ENCODE measurements around the gene MAPK14.

Gene MAPK14

GRCh38 chr6:36104836-36105235 is 77.2 kb downstream of the MAPK14 start:
- no peak for DNase-seq

GRCh38 chr6:36109092-36109491 is 81.5 kb downstream of the MAPK14 start:
- no peak for DNase-seq

GRCh38 chr6:36110050-36110449 is 82.4 kb downstream of the MAPK14 start:
- DNase-seq: no peak

- DNase-seq: no peak
Observed at GRCh38 chr6:36110863-36111262, 83.3 kb downstream of the MAPK14 start.

- DNase-seq: no peak
Observed at GRCh38 chr6:36111526-36111925, 83.9 kb downstream of the MAPK14 start.

GRCh38 chr6:36113049-36113448 is 85.4 kb downstream of the MAPK14 start:
- no peak for DNase-seq

GRCh38 chr6:36113703-36114102 is 86.1 kb downstream of the MAPK14 start:
- no peak for DNase-seq

- peak; percentile 9 to 40 for DNase-seq
Observed at GRCh38 chr6:36114798-36115408, 87.3 kb downstream of the MAPK14 start.

- DNase-seq: no peak
Observed at GRCh38 chr6:36115412-36115811, 87.8 kb downstream of the MAPK14 start.

- no peak for DNase-seq
Observed at GRCh38 chr6:36116066-36116864, 88.7 kb downstream of the MAPK14 start.

GRCh38 chr6:36116943-36117342 is 89.3 kb downstream of the MAPK14 start:
- DNase-seq: no peak

- no peak for DNase-seq
Observed at GRCh38 chr6:36117658-36118549, 90.3 kb downstream of the MAPK14 start.

- peak; percentile 84 to 85 for DNase-seq
Observed at GRCh38 chr6:36118550-36119107, 91.0 kb downstream of the MAPK14 start.

- DNase-seq: no peak
Observed at GRCh38 chr6:36119209-36119608, 91.6 kb downstream of the MAPK14 start.

GRCh38 chr6:36120018-36120417 is 92.4 kb downstream of the MAPK14 start:
- DNase-seq: no peak

GRCh38 chr6:36120539-36120938 is 92.9 kb downstream of the MAPK14 start:
- DNase-seq: peak; percentile 61 to 75

- DNase-seq: peak; percentile 71 to 75
Observed at GRCh38 chr6:36120979-36121786, 93.6 kb downstream of the MAPK14 start.

- DNase-seq: no peak
Observed at GRCh38 chr6:36121787-36122494, 94.3 kb downstream of the MAPK14 start.

- DNase-seq: no peak
Observed at GRCh38 chr6:36122495-36123269, 95.1 kb downstream of the MAPK14 start.

All from inflammatory macrophage (primary cell).